ENCODE results near the gene KLRK1.

DNA sequence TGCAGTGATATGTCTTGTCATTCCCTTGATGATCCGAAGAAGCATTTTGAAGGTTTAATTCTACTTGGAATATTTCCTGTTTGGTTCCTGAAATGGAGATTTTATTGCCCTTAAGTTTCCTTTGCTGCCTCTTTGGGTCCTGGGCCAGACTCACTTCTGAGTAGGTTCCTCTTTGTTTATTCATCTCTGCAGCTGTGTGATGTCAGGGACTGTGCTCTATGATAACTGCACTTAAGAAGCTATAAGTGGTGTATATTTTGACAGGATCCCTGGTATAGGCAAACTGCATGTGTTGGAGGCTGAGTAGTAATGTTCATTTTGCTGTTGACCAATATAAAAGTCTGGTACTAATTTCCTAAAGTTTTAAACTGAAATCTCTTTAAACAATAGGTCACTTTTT is 19.6 kb upstream of the KLRK1 start, which contains the start of gene KLRC4:
- TF ChIP-seq, protein P1, sequence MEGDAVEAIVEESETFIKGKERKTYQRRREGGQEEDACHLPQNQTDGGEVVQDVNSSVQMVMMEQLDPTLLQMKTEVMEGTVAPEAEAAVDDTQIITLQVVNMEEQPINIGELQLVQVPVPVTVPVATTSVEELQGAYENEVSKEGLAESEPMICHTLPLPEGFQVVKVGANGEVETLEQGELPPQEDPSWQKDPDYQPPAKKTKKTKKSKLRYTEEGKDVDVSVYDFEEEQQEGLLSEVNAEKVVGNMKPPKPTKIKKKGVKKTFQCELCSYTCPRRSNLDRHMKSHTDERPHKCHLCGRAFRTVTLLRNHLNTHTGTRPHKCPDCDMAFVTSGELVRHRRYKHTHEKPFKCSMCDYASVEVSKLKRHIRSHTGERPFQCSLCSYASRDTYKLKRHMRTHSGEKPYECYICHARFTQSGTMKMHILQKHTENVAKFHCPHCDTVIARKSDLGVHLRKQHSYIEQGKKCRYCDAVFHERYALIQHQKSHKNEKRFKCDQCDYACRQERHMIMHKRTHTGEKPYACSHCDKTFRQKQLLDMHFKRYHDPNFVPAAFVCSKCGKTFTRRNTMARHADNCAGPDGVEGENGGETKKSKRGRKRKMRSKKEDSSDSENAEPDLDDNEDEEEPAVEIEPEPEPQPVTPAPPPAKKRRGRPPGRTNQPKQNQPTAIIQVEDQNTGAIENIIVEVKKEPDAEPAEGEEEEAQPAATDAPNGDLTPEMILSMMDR (IDR thresholded peaks at IDR 0.05) = no peak
- TF ChIP-seq RAD21 (IDR thresholded peaks at IDR 0.05; ENCODE audit: low read length) (no peak), FOXM1 (IDR thresholded peaks at IDR 0.05; ENCODE audit: low read depth) (no peak), GATA2 (CRISPR knock-in tag; IDR thresholded peaks at IDR 0.05) (no peak)

Measured in SK-N-SH (cell line).